Effector CD8-positive, alpha-beta T cell (primary cell): ENCODE results near the gene DISC1.

Experiments used
- DNase-seq: peaks from one replicate; lab custom pipeline; 2025; lab: John Stamatoyannopoulos, UW

The DISC1 gene

GRCh38 chr1:232045139-232045994 is 418.8 kb downstream of the DISC1 start:
- no peak for DNase-seq

DNA sequence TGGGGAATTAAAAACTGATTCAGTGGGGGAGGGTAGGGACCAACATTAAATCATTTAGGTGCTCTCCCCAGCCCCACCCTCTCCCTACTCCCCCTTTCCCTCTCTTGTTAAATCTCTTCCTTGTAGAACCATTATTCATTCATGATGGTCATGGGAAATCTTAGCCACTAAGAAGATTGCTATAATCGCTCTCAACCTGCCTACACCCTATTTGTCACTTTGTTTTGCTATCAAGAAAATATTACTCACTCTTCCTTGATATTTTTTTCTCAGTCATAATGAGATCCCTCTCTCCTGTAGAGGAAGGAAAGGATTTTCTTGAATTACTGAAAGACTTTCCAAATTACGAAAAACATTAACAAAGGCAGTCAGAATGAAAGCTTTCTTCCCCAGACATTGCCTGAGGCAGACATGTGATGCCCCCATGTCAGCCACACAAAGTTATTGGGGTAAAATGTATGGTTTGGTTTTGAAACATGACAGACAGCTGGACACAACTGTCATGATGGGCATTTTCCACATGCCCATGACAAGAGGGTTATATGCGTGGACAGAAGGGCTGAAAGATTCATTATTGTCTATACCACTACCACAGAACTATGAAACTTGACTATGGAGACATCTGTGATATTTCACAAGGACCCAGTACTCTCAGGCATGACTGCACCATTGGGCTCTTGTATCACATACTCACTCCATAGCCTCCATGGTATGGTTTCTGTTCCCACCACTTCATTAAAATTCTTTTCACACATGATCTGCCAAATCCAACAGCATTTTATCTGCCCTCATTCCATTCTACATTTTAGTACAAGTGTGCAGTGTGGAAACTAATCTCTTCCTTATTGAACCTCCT is 420.1 kb downstream of the DISC1 start:
- no peak for DNase-seq

DNA sequence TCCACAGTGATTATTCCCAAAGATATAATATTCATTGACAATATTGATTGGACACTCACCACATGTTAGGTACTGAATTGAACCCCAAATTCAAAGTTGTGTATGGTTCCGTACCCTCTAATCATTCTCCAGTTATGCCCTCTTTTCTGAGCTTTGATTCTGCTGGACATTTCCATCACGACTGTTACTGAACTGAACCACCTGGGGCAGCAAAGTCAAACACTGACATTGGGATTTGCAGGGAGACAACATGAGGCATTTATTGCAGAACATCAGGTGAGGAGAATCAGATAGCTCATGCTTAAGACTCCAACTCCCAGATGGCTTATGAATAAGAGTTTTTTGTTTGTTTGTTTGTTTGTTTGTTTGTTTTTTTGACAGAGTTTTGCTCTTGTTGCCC is 420.9 kb downstream of the DISC1 start:
- no peak for DNase-seq

GRCh38 chr1:232048481-232048880 is 421.9 kb downstream of the DISC1 start:
- DNase-seq, result no peak

- DNase-seq, result no peak
Measured at GRCh38 chr1:232049335-232049734, 422.7 kb downstream of the DISC1 start.

DNA sequence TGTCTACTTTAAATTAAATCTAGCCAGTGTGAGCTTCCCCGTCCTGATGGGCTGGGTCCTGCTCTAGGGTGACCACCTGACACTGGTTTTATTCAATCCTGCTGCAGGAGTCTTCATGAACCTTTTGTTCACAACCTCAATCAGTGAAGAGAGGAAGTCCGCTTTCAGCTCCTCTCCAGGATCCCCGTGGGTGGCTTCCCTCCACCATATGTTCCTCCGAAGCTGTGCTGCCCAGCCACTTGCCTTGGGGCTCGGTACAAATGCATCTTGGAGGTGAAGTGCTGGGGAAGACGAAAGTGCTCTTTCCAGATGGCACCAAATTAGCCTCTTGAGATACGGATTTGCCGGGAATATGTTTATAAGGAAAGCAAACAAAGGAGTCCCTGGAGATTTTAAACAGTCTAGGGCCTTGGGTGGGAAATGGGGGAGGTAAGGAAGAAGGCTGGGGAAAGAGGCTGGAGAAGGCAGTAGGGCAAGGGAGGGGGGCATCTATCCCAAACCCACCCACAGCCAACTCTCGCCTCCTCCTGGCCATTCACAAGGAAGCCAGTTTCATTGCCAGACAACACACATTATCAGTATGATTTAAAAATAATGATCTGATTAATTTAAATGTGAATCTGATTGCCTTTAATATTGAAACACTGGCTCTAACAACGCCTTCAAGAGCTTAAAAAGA is 430.8 kb downstream of the DISC1 start:
- DNase-seq, result no peak

DNA sequence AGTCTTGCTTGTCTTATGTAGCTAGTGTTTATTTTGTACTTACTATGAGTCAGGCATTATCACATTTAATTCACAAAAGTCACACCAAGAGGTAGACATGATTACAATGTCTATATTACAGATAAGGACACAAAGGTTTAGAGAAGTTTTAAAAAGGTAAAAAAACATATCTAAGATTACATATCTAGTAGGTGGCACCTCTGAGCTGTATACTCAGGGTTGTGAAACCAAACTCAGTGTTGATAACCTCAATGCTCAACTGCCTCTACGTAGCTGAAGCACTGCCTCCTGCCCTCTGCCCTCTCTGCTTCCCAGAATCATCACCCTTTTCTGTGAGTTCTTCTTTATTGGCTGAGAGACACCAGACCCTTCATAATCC is 431.3 kb downstream of the DISC1 start:
- DNase-seq, result no peak

- no peak for DNase-seq
Measured at GRCh38 chr1:232059726-232060374, 433.3 kb downstream of the DISC1 start.

- no peak for DNase-seq
Measured at GRCh38 chr1:232062967-232063366, 436.4 kb downstream of the DISC1 start.

DNA sequence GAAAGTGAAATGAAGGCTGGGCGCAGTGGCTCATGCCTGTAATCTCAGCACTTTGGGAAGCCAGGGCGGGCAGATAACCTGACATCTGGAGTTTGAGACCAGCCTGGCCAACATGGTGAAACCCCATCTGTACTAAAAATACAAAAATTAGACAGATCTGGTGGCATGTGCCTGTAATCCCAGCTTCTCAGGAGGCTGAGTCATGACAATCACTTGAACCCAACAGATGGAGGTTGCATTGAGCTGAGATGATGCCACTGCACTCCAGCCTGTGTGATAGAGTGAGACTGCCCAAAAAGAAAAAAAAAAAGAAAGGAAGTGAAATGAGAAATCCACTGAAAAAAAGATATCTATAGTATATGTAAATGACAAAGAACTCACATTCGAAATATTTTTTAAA is 439.9 kb downstream of the DISC1 start:
- no peak for DNase-seq

GRCh38 chr1:232074265-232074664 is 447.7 kb downstream of the DISC1 start:
- DNase-seq, result no peak

DNA sequence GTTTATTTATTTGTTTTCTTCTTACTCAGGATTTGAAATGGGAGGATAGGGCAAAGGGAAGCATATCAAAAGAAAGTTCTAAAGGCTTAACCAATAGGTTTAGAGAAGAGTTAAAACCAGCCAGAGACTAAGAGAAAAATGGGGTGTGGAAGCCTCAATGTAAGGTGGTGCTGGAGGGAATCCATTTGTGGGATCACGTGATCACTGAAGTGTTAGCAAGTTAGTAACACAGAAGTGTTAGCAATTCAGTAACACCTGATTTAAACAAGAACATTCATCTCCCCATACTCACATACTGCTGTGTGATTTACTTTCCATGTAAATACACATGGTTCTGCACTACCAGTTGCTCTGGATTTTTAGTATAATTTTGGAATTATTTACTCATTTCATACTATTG is 451.2 kb downstream of the DISC1 start:
- DNase-seq, result no peak

- no peak for DNase-seq
Measured at GRCh38 chr1:232084584-232085223, 458.1 kb downstream of the DISC1 start.

DNA sequence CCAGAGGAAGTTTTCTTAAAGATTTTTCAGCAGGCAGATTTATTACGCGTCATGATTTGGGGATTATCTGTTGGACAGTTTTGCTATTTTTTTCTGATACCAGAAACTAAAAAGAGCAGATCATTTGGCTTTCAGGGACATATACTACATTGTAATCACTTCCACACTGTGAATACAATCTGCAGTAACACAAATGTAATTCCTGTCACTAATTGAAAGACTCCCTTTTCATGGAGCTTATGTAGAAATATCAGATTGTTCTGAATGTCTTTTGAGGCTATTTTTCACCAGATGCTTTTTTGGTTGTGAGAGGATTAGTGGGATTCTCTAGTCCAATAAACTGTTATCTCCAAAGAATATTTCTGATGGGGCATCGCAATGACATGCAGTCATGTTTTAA is 464.2 kb downstream of the DISC1 start:
- DNase-seq, result no peak
